Osteoblast (primary cell): ENCODE data around the gene TXNDC11. TPM values are rescaled to one million over a fixed set of nuclear protein-coding genes. Genes with fewer than 3 reads are reported as not detected.

ENCODE experiments used
- DNase-seq: peaks from one replicate; pipeline ENCODE4 v3.0.0; 2011; ENCODE audit warnings: low spot score, mixed read lengths; ENCODE audit not compliant: insufficient read length; ENCODE audit errors: missing footprints
- H2AFZ ChIP-seq: 2 replicates; pipeline ENCODE4 v1.6.0; 2011; ENCODE audit warnings: mild to moderate bottlenecking, low read length
- H3K27ac ChIP-seq: 2 replicates; pipeline ENCODE4 v1.5.1; 2011; ENCODE audit warnings: mild to moderate bottlenecking, low read depth, low read length, moderate library complexity
- H3K27me3 ChIP-seq: 2 replicates; pipeline ENCODE4 v1.6.0; 2012; ENCODE audit warnings: mild to moderate bottlenecking, control low read depth, inconsistent platforms, low read length, moderate library complexity; ENCODE audit not compliant: insufficient read depth
- H3K36me3 ChIP-seq: 2 replicates; pipeline ENCODE4 v1.5.1; 2011; ENCODE audit warnings: mild to moderate bottlenecking, low read length, control low read depth, moderate library complexity; ENCODE audit not compliant: insufficient read depth
- H3K4me1 ChIP-seq: 2 replicates; pipeline ENCODE4 v1.5.1; 2011; ENCODE audit warnings: mild to moderate bottlenecking, low read length, control low read depth, moderate library complexity; ENCODE audit not compliant: insufficient read depth
- H3K4me2 ChIP-seq: 2 replicates; pipeline ENCODE4 v1.6.0; 2011; ENCODE audit warnings: mild to moderate bottlenecking, low read length; ENCODE audit not compliant: insufficient read depth
- H3K4me3 ChIP-seq: fragments of 200-600 bp; sonication (generic); 3 replicates; pipeline ENCODE4 v1.5.1; 2012; ENCODE audit warnings: mild to moderate bottlenecking, low read length, inconsistent platforms; ENCODE audit not compliant: insufficient read depth
- H3K79me2 ChIP-seq: 2 replicates; pipeline ENCODE4 v1.6.0; 2012; ENCODE audit warnings: mild to moderate bottlenecking, low read length, control low read depth, inconsistent platforms; ENCODE audit not compliant: insufficient read depth
- H3K9me3 ChIP-seq: 2 replicates; pipeline ENCODE4 v1.5.1; 2011; ENCODE audit warnings: low read depth, low read length, control low read depth
- H4K20me1 ChIP-seq: 2 replicates; pipeline ENCODE4 v1.6.0; 2012; ENCODE audit warnings: mild to moderate bottlenecking, low read length, control low read depth; ENCODE audit not compliant: insufficient read depth
- CTCF ChIP-seq: IDR thresholded peaks from 2 replicates; pipeline ENCODE4 v1.5.1; 2011; ENCODE audit warnings: mild to moderate bottlenecking, low read depth, low read length, moderate library complexity; ENCODE audit errors: extremely low read depth
- total RNA-seq: library from RNA; depleted of rRNA; stranded (reverse); fragments of >200 nt; gene quantifications from 2 replicates; pipeline ENCODE4 v1.2.3, GENCODE V29; 2012

The TXNDC11 gene
- total RNA-seq, 1 donor, result 26.1 TPM

GRCh38 chr16:11650641-11651591, 91.7 kb downstream of the TXNDC11 start:
- Histone ChIP-seq H3K4me2 (no peak overlapping the region), H3K4me1 (no peaks in the 10 kb centered on the region), H3K4me3 (no peak overlapping the region), H3K27me3 (no peaks in the 10 kb centered on the region), H3K79me2 (no peaks in the 10 kb centered on the region), H2AFZ (no peak overlapping the region), H3K36me3 (no peaks in the 10 kb centered on the region), H3K27ac (no peak overlapping the region), H4K20me1 (no peaks in the 10 kb centered on the region), H3K9me3 (no peaks in the 10 kb centered on the region)
- peak; percentile 60 for DNase-seq
- TF ChIP-seq CTCF, result no peak

- no peak overlapping the region for H3K27ac ChIP-seq
- H2AFZ ChIP-seq, result no peak overlapping the region
- H3K4me1 ChIP-seq, result no peaks in the 10 kb centered on the region
- TF ChIP-seq CTCF, result no peak
- H3K27me3 ChIP-seq, result no peaks in the 10 kb centered on the region
- H3K4me2 ChIP-seq, result no peak overlapping the region
- no peaks in the 10 kb centered on the region for H3K79me2 ChIP-seq
- no peak overlapping the region for H3K4me3 ChIP-seq
- no peak for DNase-seq
- H3K9me3 ChIP-seq, result no peaks in the 10 kb centered on the region
- H4K20me1 ChIP-seq, result no peaks in the 10 kb centered on the region
- no peaks in the 10 kb centered on the region for H3K36me3 ChIP-seq
Observed at GRCh38 chr16:11649276-11649675, 93.4 kb downstream of the TXNDC11 start.

GRCh38 chr16:11642765-11643116, 99.9 kb downstream of the TXNDC11 start:
- Histone ChIP-seq H3K79me2 (no peaks in the 10 kb centered on the region), H3K9me3 (no peaks in the 10 kb centered on the region), H3K27me3 (no peaks in the 10 kb centered on the region), H3K4me3 (no peak overlapping the region), H4K20me1 (no peaks in the 10 kb centered on the region), H3K36me3 (no peaks in the 10 kb centered on the region), H3K27ac (no peak overlapping the region), H2AFZ (no peak overlapping the region), H3K4me2 (no peak overlapping the region), H3K4me1 (peaks cover 20% of the 10 kb centered on the region)
- TF ChIP-seq CTCF, result no peak
- DNase-seq, result no peak

- Histone ChIP-seq H3K4me2 (peak overlapping the region; percentile 59), H3K9me3 (no peaks in the 10 kb centered on the region), H3K4me1 (peaks cover 20% of the 10 kb centered on the region), H3K27ac (peak overlapping the region; percentile 100), H3K27me3 (no peaks in the 10 kb centered on the region), H4K20me1 (no peaks in the 10 kb centered on the region), H2AFZ (peak overlapping the region; percentile 30), H3K79me2 (no peaks in the 10 kb centered on the region), H3K36me3 (no peaks in the 10 kb centered on the region), H3K4me3 (no peak overlapping the region)
- peak; percentile 82 for TF ChIP-seq CTCF
- peak; percentile 84 for DNase-seq
Observed at GRCh38 chr16:11640987-11641817, 101.5 kb downstream of the TXNDC11 start.
